GM12865 (cell line): ENCODE results near the gene SPEM3.

Experiments used
- DNase-seq: peaks from one replicate; pipeline ENCODE4 v3.0.0; 2010; ENCODE audit warnings: low read depth
- H3K4me3 ChIP-seq: 2 replicates; pipeline ENCODE4 v1.5.1; 2011; ENCODE audit warnings: mild to moderate bottlenecking, low read depth, low read length, control low read depth
- CTCF ChIP-seq: IDR thresholded peaks from 2 replicates; pipeline ENCODE4 v1.5.1; 2011; ENCODE audit warnings: low read length, control low read depth, low read depth, inconsistent platforms; ENCODE audit not compliant: insufficient read depth; ENCODE audit errors: missing control alignments

The SPEM3 gene

GRCh38 chr17:7437369-7437863, 8.8 kb downstream of the SPEM3 start:
- TF ChIP-seq CTCF = no peak
- H3K4me3 ChIP-seq = peak overlapping the region; percentile 92
- DNase-seq = no peak

DNA sequence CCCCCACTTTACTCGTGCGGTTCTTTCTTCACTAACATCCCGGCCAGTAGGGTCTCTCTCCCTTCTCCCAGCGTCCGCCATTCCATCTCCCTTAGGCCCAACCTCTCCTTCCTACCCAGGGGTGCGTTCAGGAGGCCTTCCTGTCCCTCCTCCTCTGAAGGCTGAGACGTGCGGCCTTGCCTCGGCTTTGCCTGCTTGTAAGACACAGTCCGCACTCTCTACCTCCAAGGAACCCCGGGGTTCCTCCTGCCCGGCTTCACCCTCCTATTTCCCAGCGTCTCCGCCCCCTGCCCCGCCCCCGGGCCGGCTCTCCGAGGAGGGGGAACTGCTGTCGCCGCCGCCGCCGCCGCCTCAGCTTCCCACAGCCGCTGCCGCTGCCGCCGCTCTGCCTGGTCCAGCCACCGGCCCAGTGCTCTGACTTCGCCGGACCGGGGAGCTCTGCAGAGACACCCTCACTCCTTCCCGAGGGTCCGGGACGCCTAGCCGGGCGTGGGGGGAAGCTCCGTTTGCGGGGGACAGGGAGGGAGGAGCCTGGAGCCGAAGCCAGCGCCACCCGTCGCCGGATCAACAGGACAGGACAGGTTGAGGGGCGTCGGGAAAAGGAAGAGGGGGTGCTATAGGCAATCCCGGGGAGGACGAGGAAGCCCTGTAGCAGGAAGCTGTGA, 9.4 kb downstream of the SPEM3 start:
- peak overlapping the region; percentile 92 for H3K4me3 ChIP-seq
- peak; percentile 39 for DNase-seq
- TF ChIP-seq CTCF = no peak

- no peak for TF ChIP-seq CTCF
- no peak for DNase-seq
- peak overlapping the region; percentile 92 for H3K4me3 ChIP-seq
These were observed 10.2 kb downstream of the SPEM3 start for GRCh38 chr17:7438656-7439460.

DNA sequence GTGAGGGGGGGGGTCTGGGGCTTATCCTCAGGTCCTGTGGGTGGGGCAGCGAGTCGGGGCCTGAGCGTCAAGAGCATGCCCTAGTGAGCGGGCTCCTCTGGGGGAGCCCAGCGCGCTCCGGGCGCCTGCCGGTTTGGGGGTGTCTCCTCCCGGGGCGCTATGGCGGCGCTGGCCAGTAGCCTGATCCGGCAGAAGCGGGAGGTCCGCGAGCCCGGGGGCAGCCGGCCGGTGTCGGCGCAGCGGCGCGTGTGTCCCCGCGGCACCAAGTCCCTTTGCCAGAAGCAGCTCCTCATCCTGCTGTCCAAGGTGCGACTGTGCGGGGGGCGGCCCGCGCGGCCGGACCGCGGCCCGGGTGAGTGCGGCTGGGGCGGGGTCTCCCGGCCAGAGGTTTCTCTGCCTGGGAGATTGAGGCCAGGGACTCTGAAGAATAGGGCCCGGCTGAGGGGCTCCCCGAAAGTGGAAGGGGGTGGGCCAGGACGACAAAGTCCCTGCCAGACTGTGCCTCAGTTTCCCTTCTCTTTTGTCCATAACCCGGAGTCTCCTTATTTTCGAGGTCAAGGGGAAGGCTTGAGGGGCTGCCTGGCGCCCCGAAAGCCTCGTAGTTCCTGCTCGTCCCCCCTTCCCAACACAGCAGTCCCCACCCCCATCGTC, 10.9 kb downstream of the SPEM3 start, which contains the start of gene FGF11:
TSS of gene FGF11 (plus strand) at position 51 of the 651 bp plus-strand sequence. CDS start at position 160, 109 bp downstream.
- no peak for DNase-seq
- peak within 1 kb of the TSS; percentile 92 for H3K4me3 ChIP-seq
- no peak for TF ChIP-seq CTCF

GRCh38 chr17:7440113-7440833, 11.6 kb downstream of the SPEM3 start:
- H3K4me3 ChIP-seq = peak overlapping the region; percentile 92
- DNase-seq = peak; percentile 58
- no peak for TF ChIP-seq CTCF

GRCh38 chr17:7440834-7441195, 12.2 kb downstream of the SPEM3 start:
- peak; percentile 51 for DNase-seq
- TF ChIP-seq CTCF = no peak

More at GRCh38 chr17:7440834-7441195, 12.2 kb downstream of the SPEM3 start:
- H3K4me3 ChIP-seq = peak overlapping the region; percentile 92
